HG02798 (cell line): ENCODE data around the gene DIPK1C.

ENCODE experiments used
- ATAC-seq: cut with Tn5 transposase; IDR thresholded peaks from one replicate; pipeline ENCODE4 v1.9.1; 2021; ENCODE audit warnings: mild to moderate bottlenecking; ENCODE audit not compliant: unreplicated experiment, poor library complexity

The DIPK1C gene

GRCh38 chr18:74486119-74486849, 29.2 kb upstream of the DIPK1C start:
- ATAC-seq, result no peak

DNA sequence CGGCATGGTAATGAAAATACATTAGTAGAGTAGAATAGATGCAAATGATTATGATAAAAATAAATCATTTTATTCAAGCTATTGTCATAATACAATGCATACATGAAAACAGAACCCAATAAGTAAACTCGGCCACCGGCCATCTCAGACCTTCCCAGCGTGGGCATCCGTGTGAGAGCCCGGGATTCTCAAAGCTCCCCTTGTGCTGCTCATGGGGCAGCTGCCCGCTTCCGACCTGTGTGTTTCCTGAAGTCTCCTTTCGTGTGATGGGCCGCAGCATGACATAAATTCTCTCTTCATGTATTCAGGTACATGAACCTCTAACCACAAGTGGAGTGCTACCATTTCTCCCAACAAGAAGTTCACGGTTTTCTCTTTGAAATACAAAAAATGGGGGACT, 25.6 kb upstream of the DIPK1C start:
- no peak for ATAC-seq

- ATAC-seq, result no peak
Observed at GRCh38 chr18:74480149-74480651, 23.1 kb upstream of the DIPK1C start.

DNA sequence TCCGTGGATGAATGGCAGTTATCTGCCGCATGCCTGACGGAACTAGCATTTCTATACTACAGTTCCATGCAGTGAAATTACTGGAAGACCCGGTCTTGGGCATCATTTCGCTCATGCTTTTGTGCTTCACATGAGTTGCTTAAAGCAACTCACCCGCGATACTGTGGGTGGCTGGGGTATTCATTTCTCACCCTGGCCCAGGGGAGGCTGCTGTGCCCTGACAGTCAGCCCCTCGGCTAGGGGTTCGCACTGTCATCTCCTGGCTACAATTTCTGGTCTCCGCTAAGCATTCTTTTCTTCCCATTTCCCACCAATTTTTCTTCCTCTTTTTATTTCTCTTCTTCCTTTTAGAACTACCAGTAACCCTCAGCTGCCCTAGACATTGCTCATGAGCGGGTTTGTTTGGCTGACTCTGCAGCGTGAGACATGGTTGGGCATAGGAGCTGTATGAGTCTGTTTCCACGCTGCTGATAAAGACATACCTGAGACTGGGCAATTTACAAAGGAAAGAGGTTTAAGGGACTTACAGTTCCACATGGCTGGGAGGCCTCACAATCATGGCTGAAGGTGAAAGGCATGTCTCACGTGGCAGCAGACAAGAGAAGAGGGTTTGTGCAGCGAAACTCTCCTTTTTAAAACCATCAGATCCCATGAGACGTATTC, 22.5 kb upstream of the DIPK1C start:
- no peak for ATAC-seq

GRCh38 chr18:74478880-74479279, 21.8 kb upstream of the DIPK1C start:
- ATAC-seq, result no peak

DNA sequence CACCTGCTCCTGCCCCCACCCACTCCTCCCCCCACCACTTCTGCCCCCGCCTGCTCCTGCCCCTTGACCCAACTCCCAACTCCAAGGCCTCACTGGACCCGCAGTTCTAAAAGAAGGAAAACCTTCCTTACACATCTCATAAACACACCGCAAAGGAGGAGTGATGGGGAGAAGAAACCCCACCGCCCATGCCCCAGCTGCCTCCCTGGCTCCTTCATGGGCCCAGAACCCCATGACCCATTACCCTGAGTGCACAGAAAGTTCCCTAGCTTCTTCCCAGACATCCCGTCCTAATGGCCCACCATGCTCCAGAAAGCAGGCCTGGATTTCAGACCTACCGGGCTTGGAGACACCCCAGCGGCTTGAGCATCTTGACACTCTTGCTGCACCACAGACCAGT, 21.2 kb upstream of the DIPK1C start:
- no peak for ATAC-seq

DNA sequence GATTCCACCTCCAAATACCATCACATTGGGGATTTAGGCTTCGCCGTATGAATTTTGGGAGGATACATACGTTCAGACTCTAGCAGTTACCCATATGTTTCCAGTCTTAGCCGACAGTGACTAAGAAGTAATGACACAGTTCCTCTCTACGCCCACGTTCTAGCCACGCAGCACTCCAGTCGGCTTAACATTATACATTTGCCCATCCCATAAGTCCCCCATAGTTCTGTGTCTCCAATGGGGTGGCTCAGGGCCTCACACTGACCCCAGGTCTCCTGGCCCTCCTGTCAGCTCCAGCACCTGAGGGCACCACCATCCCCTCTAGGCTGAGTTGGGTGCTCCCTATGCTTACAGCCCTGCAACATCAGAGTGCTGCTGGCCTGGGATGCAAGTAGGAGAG, 20.7 kb upstream of the DIPK1C start:
- no peak for ATAC-seq

DNA sequence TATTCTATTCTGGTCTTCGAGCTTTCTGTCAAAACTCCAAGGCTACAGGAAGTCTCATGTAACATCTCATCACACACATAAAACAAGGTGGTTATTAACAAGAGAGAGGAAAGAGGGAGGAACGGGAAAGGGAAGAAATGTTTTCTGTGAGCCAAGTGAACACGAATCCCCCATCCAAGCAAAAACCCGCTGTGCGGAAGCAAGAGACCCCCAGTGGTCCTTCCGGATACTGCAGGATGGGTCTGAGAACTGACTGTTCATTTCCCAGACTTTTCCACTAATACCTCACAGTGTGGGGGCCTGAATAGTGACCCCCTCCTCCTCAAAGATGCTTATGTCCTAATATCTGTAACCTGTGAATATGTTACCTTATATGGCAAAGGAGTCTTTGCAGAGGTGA, 19.0 kb upstream of the DIPK1C start:
- ATAC-seq, result no peak

DNA sequence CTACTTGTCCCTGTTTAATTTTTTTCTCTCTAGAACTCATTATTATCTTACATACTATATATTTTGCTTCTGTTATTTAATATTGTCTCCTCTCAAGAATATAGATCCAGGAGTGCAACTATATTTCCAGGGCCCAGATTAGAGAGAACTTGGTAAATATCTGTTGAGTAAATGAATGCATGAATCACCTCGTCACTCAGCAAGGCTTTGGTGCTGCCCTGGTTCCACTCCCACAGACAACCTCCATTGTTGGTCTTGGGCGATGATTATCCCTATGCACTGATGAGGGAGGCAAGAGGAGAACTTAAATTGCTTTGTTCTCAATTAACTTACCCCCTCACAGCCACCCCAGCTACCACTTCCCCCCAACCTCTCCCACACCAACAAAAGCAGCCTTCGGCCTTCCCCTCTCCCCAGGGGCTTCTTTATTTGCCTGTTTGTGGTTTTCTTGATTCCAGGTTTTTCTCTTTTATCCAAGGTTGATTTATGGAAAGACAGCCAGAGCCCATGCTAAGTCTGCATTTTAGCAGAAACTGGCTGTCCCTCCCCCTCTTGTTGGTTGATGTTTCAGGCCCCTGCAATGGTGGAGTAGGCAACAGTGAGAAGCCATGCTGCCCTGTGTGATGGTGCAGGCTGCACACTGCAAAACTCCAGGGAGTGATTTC, 17.0 kb upstream of the DIPK1C start:
- no peak for ATAC-seq

DNA sequence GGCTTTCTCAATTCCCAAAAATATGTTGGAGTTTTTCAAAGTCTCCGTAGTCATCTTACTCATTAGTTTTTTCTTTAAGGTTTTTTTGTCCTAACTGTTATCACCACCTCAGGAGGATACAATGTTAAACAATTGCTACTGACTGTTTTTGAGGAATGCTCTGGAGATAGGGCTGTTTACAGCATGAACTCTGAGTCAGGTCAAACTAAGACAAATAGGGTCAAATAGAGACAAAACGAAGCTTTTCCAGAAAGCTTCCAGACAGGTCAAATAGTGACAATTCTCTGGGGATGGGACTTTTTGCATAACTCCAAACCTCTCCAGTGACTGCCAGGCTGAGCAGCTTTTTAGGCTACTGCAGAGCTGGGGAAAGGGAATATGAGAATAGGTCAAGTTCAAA, 15.2 kb upstream of the DIPK1C start:
- ATAC-seq, result no peak

DNA sequence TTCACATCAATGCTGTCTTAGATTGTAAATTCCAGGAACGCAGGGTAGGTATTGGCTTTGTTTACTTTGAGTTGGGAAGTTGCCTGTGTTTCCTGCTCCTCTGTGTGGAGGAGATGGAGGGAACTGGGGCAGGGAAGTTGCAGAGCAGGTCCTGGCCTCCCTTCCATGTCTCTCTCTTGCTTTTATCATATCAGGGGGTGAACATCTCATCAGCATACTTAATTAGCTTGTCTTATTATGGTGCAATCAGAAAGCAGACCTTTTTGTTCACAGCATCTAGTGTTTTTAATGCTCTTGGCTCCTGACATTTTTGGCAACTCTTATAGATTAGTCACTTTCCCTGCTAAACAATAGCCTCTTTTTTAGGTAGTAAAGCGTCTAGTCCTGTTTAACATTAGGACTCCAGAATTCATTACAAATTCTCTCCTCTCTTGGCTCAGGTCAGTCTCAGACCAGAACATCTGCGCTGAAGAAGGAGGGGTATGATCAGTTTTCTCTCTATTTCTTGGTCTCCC, 11.5 kb upstream of the DIPK1C start:
- no peak for ATAC-seq

GRCh38 chr18:74465775-74466174, 8.7 kb upstream of the DIPK1C start:
- ATAC-seq, result no peak

DNA sequence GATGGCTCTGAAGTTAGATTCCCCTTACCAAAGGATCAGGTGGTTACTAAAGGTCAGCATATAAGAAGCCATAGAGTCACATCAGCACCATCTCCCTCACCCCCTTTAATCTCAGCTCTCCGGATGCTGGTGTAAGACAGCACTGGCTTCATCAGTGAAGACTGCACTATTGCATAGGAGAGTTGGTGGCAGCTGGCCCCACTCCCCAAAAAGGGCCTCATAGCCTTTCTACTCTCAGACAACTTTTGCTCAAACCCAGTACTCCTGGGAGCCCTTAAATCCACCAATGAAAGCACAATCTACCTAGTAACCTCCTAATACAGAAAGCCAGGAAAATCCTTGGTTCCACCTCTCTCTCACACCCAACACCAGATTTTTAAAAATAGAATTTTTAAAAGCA, 6.9 kb upstream of the DIPK1C start:
- ATAC-seq, result no peak

- no peak for ATAC-seq
Observed at GRCh38 chr18:74463254-74463653, 6.1 kb upstream of the DIPK1C start.

DNA sequence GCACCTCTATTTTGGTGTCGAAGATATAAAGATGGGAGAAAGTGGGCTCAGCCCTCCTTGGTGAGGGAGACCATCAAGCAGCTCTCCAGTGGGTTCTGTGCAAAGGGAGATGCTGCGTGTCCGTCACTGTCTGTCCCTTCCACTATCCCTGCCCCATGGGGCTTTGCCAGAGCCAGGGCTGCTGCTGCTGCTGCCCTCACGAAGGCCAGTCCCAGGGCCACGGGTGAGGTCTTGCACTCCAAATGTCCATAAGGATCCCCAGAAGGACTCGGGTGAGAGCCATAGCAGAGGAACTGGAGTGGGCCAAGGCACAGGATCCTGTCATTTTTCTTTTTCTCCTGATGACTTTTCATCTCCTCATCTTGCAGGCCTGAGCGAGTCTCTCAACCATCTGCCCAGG, 3.7 kb upstream of the DIPK1C start:
- no peak for ATAC-seq

DNA sequence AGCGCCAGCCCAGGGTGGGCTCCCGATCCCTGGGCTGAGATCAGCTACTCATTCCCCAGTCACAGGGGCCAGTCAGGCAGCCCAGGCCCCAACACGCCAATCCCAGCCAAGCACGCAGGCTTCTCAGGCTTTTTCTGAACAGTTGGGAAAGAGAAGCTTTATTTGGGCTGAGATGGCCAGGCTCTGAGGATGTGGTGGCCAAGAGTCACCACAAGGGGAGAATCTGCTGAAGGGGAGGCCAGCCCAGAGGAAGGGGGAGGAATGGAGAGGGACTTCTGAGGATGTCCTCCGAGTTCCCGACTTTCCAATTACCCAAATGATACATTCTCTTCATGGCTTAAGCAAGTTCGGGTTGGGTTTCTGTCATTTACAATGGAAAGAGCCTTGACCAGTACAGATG, 2.8 kb upstream of the DIPK1C start:
- no peak for ATAC-seq

GRCh38 chr18:74457725-74458421, 765 bp upstream of the DIPK1C start:
- no peak for ATAC-seq

DNA sequence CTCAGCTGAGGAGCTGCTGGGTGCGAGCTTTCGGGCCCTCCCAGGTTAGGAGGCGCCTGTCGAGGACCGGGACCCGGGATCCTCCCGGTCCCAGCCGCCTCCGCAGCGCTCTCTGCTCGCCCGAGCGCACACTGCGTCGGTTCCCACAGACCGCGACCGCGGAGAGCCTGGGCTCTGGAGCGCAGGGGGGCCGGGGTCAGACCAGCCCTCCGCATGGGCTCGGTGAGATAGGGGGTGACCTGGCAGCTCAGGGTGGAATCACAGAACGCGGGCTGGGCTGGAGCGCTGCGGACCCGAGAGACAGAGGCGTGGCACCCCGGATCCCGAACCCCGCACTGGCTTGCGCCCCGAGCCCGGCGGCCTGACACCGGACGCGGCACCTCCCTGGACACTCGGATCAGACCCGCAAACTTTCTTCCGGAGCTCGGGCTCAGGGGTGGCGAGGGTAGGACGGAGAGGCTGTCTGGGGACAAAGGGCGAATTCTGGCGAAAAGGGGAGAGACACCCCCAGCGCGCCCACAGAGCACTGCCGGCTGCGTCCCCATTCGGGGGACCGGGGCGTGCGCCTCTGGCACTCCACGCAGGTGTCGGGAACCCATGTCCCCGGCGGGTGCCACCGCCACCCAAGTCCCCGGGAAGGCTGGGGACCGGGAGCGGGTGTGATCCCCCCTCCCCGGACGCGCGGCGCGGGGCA, 612 bp downstream of the DIPK1C start:
- ATAC-seq, result no peak

DNA sequence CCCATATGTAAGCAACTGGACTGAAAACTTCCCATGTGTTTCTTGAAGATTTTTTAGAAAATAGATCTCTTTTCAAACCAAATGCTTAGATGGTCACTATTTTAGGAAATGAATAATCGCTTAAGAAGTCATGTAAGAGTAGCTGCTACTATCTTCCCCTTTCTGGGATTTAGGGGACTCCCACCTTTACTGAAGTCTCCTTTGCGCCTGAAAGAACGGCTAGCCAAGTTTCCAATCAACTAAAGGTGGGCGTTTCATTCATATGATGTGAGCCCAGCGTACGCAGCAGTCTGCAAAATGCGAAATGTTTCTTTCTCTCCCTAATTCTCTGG, 1.1 kb downstream of the DIPK1C start:
- no peak for ATAC-seq

DNA sequence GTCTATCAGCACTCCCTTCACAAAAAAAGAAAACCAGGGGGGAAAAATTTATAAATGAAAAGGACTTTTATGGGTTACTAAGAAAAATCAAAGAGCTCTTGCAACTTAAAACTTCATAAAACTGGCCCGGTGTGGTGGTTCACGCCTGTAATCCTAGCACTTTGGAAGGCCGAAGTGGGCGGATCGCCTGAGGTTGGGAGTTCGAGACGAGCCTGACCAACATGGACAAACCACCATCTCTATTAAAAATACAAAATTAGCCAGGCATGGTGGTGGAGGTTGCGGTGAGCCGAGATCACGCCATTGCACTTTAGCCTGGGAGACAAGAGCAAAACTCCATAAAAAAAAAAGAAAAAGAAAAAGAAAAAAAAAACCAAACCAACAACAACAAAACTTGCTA, 1.7 kb downstream of the DIPK1C start:
- no peak for ATAC-seq
